ENCODE measurements around the gene ATL1. TPM values are rescaled to one million over a fixed set of nuclear protein-coding genes. Genes with fewer than 3 reads are reported as not detected.

ATL1 gene
- total RNA-seq, 1 donor from 2014 or later = 2.0 TPM

GRCh38 chr14:50575769-50576168 is 15.8 kb downstream of the ATL1 start:
- H3K4me3 ChIP-seq (ENCODE audit: low read depth, low read length) = no peak overlapping the region
- TF ChIP-seq, protein P1, sequence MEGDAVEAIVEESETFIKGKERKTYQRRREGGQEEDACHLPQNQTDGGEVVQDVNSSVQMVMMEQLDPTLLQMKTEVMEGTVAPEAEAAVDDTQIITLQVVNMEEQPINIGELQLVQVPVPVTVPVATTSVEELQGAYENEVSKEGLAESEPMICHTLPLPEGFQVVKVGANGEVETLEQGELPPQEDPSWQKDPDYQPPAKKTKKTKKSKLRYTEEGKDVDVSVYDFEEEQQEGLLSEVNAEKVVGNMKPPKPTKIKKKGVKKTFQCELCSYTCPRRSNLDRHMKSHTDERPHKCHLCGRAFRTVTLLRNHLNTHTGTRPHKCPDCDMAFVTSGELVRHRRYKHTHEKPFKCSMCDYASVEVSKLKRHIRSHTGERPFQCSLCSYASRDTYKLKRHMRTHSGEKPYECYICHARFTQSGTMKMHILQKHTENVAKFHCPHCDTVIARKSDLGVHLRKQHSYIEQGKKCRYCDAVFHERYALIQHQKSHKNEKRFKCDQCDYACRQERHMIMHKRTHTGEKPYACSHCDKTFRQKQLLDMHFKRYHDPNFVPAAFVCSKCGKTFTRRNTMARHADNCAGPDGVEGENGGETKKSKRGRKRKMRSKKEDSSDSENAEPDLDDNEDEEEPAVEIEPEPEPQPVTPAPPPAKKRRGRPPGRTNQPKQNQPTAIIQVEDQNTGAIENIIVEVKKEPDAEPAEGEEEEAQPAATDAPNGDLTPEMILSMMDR (conservative IDR thresholded peaks at IDR 0.05; ENCODE audit: low read depth, low read length) = no peak
- no peak for DNase-seq (ENCODE audit: low read depth)

GRCh38 chr14:50577982-50578381 is 18.0 kb downstream of the ATL1 start:
- no peak overlapping the region for H3K4me3 ChIP-seq (ENCODE audit: low read depth, low read length)
- DNase-seq (ENCODE audit: low read depth) = no peak
- TF ChIP-seq, protein P1 (conservative IDR thresholded peaks at IDR 0.05; ENCODE audit: low read depth, low read length) = no peak

DNA sequence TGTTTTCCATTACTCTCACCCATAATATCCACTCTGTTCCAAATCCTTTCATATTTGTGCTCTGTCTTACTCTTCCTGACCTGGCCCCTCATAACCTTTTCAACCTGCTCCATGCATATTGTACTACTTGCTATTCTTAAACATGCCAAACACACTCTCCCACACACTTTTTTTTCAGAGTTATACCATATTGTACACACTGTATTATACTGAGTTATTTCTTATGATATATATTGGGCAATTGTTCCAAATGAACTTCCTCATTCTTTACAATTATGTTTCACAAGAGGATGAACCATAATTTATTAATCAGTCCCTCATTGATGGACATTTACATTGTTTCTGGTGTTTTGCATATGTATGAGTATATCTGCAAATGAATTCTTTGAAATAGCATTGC is 18.5 kb downstream of the ATL1 start:
- TF ChIP-seq, protein P1 (conservative IDR thresholded peaks at IDR 0.05; ENCODE audit: low read depth, low read length) = no peak
- no peak for DNase-seq (ENCODE audit: low read depth)
- H3K4me3 ChIP-seq (ENCODE audit: low read depth, low read length) = no peak overlapping the region

GRCh38 chr14:50590464-50590863 is 30.5 kb downstream of the ATL1 start:
- no peak for DNase-seq (ENCODE audit: low read depth)
- H3K4me3 ChIP-seq (ENCODE audit: low read depth, low read length) = no peak overlapping the region
- TF ChIP-seq, protein P1 (conservative IDR thresholded peaks at IDR 0.05; ENCODE audit: low read depth, low read length) = no peak

- TF ChIP-seq, protein P1 (conservative IDR thresholded peaks at IDR 0.05; ENCODE audit: low read depth, low read length) = no peak
- H3K4me3 ChIP-seq (ENCODE audit: low read depth, low read length) = no peak overlapping the region
- DNase-seq (ENCODE audit: low read depth) = no peak
These were observed 34.8 kb downstream of the ATL1 start for GRCh38 chr14:50594577-50595316.

DNA sequence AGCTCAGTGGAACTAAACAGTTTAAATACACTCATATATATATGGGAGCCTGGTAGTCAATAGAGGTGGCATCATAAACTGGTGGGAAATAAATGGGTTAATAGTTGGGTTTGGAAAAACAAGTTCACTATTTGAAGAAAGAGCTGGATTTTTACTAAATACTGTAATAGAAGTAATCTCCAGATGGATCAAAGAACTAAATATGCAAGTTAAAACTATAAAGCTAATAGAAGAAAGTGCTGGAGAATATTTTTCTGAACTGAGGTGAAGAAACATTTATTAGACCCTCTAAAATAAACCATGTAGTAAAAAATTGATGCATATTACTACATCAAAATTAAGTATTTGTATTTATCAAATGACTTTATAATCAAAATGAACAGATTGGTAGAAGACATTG is 38.8 kb downstream of the ATL1 start:
- TF ChIP-seq, protein P1 (conservative IDR thresholded peaks at IDR 0.05; ENCODE audit: low read depth, low read length) = no peak
- no peak for DNase-seq (ENCODE audit: low read depth)
- H3K4me3 ChIP-seq (ENCODE audit: low read depth, low read length) = no peak overlapping the region
